Endodermal cell (in vitro differentiated cells): ENCODE measurements around the gene KRT9. TPM values are rescaled to one million over a fixed set of nuclear protein-coding genes. Genes with fewer than 3 reads are reported as not detected.
A peak's percentile ranks its signal among the peaks of the same experiment; 100 is the strongest.

ENCODE experiments used
- DNase-seq: peaks from one replicate; pipeline ENCODE4 v3.0.0-alpha.2; 2017
- H3K27ac ChIP-seq: 2 replicates; pipeline ENCODE4 v1.5.1; 2013; ENCODE audit warnings: mild to moderate bottlenecking, low read depth, low read length, moderate library complexity
- H3K27me3 ChIP-seq: 2 replicates; pipeline ENCODE4 v1.6.1; 2013; ENCODE audit warnings: mild to moderate bottlenecking, low read length, moderate library complexity; ENCODE audit not compliant: insufficient read depth, control insufficient read depth, poor library complexity, severe bottlenecking
- H3K36me3 ChIP-seq: 2 replicates; pipeline ENCODE4 v1.7.0; 2013; ENCODE audit warnings: mild to moderate bottlenecking, low read length, moderate library complexity; ENCODE audit not compliant: control insufficient read depth, insufficient read depth
- H3K4me1 ChIP-seq: one replicate; pipeline ENCODE4 v1.7.0; 2013; ENCODE audit warnings: low read length; ENCODE audit not compliant: control insufficient read depth, insufficient read depth
- H3K4me3 ChIP-seq: 2 replicates; pipeline ENCODE4 v1.5.1; 2013; ENCODE audit warnings: mild to moderate bottlenecking, low read length, moderate library complexity
- H3K9ac ChIP-seq: 2 replicates; pipeline ENCODE4 v1.6.1; 2013; ENCODE audit warnings: mild to moderate bottlenecking, low read length, moderate library complexity; ENCODE audit not compliant: poor library complexity, severe bottlenecking; ENCODE audit errors: extremely low read depth
- H3K9me3 ChIP-seq: 2 replicates; pipeline ENCODE4 v1.6.1; 2013; ENCODE audit warnings: mild to moderate bottlenecking, low read length, moderate library complexity; ENCODE audit not compliant: control insufficient read depth
- H3K27ac Mint-ChIP-seq: 2 replicates; pipeline ENCODE4 v1.8.0; 2020; ENCODE audit warnings: mixed read lengths
- H3K27me3 Mint-ChIP-seq: 2 replicates; pipeline ENCODE4 v1.8.0; 2021; ENCODE audit warnings: mild to moderate bottlenecking, mixed read lengths; ENCODE audit not compliant: insufficient read depth
- H3K36me3 Mint-ChIP-seq: 2 replicates; pipeline ENCODE4 v1.8.0; 2020; ENCODE audit warnings: low read depth, mixed read lengths
- H3K4me1 Mint-ChIP-seq: 2 replicates; pipeline ENCODE4 v1.8.0; 2020; ENCODE audit warnings: mixed read lengths
- H3K4me3 Mint-ChIP-seq: 2 replicates; pipeline ENCODE4 v1.8.0; 2020; ENCODE audit warnings: mild to moderate bottlenecking, moderate library complexity, mixed read lengths
- H3K9me3 Mint-ChIP-seq: 2 replicates; pipeline ENCODE4 v1.8.0; 2020; ENCODE audit warnings: mild to moderate bottlenecking, mixed read lengths
- CTCF ChIP-seq: fragments of 200-600 bp; sonication (generic); conservative IDR thresholded peaks from 2 replicates; pipeline ENCODE4 v1.5.0; 2021; ENCODE audit warnings: antibody characterized with exemption, mild to moderate bottlenecking
- WGBS, 2 experiments: methylation state at CpG; one replicate each; pipeline versions ENCODE4 v1.1.5 to v1.1.7; 2013; ENCODE audit warnings: missing lambda C conversion rate in 2 of 2, mixed read lengths in 1 of 2; ENCODE audit not compliant: insufficient coverage in 1 of 2, insufficient read length in 1 of 2; 5-methylcytosine and 5-hydroxymethylcytosine counted together
- total RNA-seq, 2 donors: library from RNA; stranded (reverse); fragmentation: NEBNext Ultra II Directional in 1 of 2; extraction: Animal tissue kit (Norgen Biotek cat#: 25700) in 1 of 2; gene quantifications; 2 replicates in 1 of 2; 3 replicates in 1 of 2; pipeline ENCODE4 v1.2.1, GENCODE V29; 2021

KRT9 gene
- total RNA-seq, 2 donors from 2014 or later: not detected

GRCh38 chr17:41592601-41593305 is 20.9 kb upstream of the KRT9 start:
- Mint-ChIP-seq H3K4me1 (no peaks in the 10 kb centered on the region), H3K9me3 (no peaks in the 10 kb centered on the region), H3K4me3 (no peak overlapping the region), H3K36me3 (no peaks in the 10 kb centered on the region), H3K27me3 (peaks cover 20% of the 10 kb centered on the region), H3K27ac (no peak overlapping the region)
- peak; percentile 51 for DNase-seq
- H3K27me3 ChIP-seq: no peaks in the 10 kb centered on the region
- H3K4me1 ChIP-seq: no peaks in the 10 kb centered on the region
- no peak for TF ChIP-seq CTCF
- H3K4me3 ChIP-seq: no peak overlapping the region
- H3K9me3 ChIP-seq: no peaks in the 10 kb centered on the region
- 89 to 91% methylated on average over 9 to 12 of the region's 12 CpGs for WGBS, 2 experiments
- H3K36me3 ChIP-seq: no peaks in the 10 kb centered on the region
- H3K27ac ChIP-seq: no peak overlapping the region
- no peak overlapping the region for H3K9ac ChIP-seq

GRCh38 chr17:41589301-41589700 is 17.4 kb upstream of the KRT9 start:
- Mint-ChIP-seq H3K36me3 (no peaks in the 10 kb centered on the region), H3K27ac (no peak overlapping the region), H3K4me3 (no peak overlapping the region), H3K27me3 (peaks cover 18% of the 10 kb centered on the region), H3K9me3 (no peaks in the 10 kb centered on the region), H3K4me1 (peaks cover 4% of the 10 kb centered on the region)
- H3K36me3 ChIP-seq: no peaks in the 10 kb centered on the region
- no peak for TF ChIP-seq CTCF
- WGBS, 2 experiments: 71% methylated on average over 3 of the region's 3 CpGs; no CpG with 5 or more reads in 1 of the 2 experiments
- no peak for DNase-seq
- no peak overlapping the region for H3K4me3 ChIP-seq
- H3K27ac ChIP-seq: no peak overlapping the region
- no peak overlapping the region for H3K9ac ChIP-seq
- H3K4me1 ChIP-seq: no peaks in the 10 kb centered on the region
- H3K9me3 ChIP-seq: no peaks in the 10 kb centered on the region
- H3K27me3 ChIP-seq: no peaks in the 10 kb centered on the region

GRCh38 chr17:41588126-41588810 is 16.4 kb upstream of the KRT9 start:
- H3K9me3 ChIP-seq: no peaks in the 10 kb centered on the region
- no peak overlapping the region for H3K27ac Mint-ChIP-seq
- no peaks in the 10 kb centered on the region for H3K9me3 Mint-ChIP-seq
- DNase-seq: no peak
- WGBS, 2 experiments: 80 to 92% methylated on average over 1 to 5 of the region's 8 CpGs
- H3K27me3 ChIP-seq: no peaks in the 10 kb centered on the region
- H3K9ac ChIP-seq: no peak overlapping the region
- peaks cover 21% of the 10 kb centered on the region for H3K27me3 Mint-ChIP-seq
- no peaks in the 10 kb centered on the region for H3K36me3 Mint-ChIP-seq
- TF ChIP-seq CTCF: no peak
- no peak overlapping the region for H3K27ac ChIP-seq
- no peak overlapping the region for H3K4me3 Mint-ChIP-seq
- no peaks in the 10 kb centered on the region for H3K36me3 ChIP-seq
- no peaks in the 10 kb centered on the region for H3K4me1 ChIP-seq
- H3K4me3 ChIP-seq: no peak overlapping the region
- peaks cover 4% of the 10 kb centered on the region for H3K4me1 Mint-ChIP-seq
